HG03045 (cell line): ENCODE measurements around the gene SPNS2.
"Not testable (repeated sequence)": the region's sequence is repeated elsewhere in the genome, so short reads cannot be mapped to it uniquely, and the experiment has no call there.

Source experiments
- ATAC-seq: cut with Tn5 transposase; IDR thresholded peaks from one replicate; pipeline ENCODE4 v1.9.1; 2021; ENCODE audit warnings: mild to moderate bottlenecking, moderate library complexity; ENCODE audit not compliant: unreplicated experiment

SPNS2 gene

DNA sequence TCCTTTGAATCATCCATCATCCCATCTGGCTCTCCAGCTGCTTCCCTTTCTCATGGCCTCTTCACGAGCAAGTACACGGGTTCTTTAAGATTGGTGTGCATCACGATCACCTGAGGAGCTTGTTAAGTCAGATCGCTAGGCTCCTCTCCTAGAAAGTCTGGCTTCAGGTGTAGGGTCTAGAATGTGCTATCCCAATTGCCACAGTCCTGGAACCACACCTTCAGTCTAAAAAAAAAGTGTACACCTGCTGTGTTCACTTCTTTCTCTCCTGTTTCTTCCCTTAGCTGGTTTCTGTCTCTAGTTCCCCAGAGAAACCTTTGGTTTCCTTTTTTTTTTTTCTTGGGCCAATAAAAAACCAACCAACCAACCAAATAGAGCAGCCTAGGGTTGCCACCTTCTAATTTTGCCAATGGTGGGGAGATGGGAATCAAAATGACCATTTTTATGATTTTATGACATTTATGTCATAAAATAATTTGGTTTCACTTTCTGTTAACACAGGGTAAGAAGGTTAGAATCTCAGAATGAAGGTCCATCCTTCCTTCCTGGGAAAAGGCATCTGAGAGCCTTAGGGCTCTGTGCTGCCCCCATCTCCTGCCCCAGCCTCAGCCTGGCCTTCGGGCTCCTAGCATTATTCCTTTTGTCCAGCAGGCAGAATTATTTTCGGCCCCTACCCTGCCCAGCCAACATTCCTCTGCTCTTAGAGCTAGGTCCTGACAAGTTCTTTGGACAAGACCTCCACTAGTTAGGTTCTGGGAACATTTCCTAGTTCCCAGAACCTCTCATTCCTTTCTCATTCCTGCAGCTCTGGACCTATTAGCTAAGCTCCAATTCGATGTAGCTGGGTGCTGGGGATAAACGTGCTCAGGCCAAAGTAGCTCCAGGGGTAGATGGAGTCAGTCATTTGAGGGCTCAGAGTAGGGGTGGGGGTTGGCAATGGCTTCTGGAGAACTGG is 63.6 kb downstream of the SPNS2 start:
- no peak for ATAC-seq

DNA sequence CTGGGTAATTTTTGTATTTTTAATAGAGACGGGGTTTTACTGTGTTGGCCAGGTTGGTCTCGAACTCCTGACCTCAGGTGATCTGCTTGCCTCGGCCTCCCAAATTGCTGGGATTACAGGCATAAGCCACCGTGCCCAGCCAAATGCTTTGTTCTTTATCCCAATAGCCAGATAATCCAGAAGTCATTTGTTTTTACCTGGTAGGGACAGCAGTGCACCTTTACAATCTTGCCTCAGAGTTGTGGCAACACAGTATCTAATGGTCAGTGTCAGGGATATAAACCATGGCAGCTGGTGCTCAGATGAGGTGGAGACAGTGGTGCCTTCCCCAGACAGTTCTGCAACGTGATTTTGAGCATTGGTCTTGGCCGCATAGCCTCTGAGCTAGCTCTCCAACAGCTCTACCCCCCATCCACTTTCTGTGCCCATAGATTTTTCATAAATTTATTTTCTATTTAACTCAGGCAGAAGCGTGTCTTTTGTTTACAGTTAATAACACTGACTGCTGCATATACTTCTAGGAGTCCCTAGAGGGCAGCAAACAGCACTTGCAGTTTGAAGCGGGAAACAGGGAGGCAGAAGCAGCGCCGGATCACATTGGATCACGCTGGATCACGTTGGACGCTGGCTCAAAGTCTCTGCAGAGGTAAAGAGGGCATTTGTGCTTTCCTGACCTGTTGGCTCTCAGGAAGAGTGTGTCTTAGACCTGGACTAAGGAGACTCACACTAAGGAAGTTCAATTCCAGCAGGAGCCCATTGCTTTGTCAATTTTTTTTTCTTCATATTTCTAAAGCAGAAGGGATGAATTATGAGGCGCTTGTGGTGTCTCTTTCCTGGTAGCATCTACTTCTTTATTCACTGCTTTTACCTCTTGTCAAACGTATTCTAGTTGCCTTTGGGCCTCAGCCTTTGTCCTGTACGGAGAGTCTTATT is 66.8 kb downstream of the SPNS2 start:
- no peak for ATAC-seq

DNA sequence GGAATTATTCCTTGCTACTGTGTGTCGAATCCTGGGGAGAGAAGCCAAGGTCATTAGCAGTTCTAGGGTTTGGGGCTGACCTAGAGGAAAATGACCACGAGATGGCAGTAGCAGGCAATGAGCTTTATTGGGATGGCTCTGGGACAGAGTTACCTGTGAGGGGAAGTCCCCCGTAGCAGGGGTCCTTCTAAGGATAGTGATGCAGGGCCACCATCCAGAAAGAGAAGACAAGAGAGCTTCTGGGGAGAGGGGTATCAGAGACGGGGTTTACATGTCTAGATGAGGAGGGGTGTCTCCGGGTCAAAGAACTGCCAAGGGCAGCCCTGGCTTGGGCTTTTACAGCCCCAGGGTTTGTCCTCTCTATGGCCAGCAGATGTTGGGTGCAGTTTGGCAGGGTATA is 68.1 kb downstream of the SPNS2 start:
- ATAC-seq: no peak

DNA sequence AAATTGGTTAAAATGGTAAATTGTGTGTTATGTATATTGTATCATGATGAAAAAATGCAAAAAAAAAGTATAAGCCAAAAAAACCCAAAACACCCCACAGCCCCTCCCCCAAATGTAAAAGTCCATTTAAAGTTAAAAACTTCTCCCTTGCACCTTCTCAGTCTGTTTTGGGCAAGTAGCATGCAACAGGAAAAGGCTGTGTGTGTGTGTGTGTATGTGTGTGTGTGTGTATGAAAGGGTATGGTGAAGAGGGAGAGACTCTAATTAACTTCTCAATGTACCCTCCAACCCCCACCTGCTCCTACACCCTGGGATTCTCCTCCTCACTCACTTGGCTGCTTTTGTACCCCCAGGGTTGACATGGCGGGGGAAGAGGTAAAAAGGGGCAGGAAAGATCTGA is 70.9 kb downstream of the SPNS2 start:
- no peak for ATAC-seq

DNA sequence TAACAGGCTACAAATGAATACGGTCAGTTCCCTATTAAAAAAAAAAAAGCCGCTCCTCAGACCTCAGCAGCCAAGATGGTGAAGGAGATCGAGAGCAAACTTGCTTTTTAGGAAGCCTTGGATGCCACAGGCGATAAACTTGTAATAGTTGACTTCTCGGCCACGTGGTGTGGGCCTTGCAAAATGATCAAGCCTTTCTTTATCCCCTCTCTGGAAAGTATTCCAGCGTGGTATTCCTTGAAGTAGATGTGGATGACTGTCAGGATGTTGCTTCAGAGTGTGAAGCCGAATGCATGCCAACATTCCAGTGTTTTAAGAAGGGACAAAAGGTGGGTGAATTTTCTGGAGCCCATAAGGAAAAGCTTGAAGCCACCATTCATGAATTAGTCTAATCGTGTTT is 73.5 kb downstream of the SPNS2 start:
- ATAC-seq: no peak

DNA sequence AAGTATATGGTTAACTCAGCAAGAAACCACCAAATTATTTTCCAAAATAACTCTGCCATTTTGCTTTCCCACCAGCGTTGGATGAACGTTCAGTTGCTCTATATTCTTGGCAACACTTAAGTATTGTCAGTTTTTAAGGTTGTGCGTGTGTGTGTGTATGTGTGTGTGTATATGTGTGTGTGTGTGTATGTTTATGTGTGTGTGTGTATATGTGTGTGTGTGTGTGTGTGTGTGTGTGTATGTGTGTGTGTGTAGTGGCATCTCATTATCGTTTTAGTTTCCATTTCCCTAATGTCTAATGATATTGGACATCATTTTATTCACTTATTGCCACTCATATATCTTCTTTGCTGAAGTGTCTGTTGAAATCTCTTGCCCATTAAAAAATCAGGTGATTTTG is 74.4 kb downstream of the SPNS2 start:
- ATAC-seq: no peak

DNA sequence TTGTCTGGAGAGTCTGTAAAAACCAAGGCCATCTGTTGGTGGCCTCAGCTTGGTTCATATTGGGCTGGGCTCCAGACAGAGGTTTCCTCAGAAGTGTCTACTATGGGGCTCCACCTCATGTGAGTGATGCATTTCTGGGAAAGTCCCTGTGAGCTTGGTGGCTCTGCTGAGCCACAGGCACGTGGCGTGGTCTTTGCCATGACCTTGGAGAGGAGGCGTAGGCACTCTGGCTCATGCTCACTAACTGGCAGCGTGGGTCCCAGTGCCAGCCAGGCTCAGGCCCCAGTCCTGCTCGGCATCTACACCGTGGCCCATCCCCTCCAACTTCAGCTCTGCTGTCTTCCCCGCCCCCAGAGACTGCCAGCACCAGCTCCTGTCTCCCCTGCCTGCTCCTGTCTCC is 75.0 kb downstream of the SPNS2 start:
- no peak for ATAC-seq

DNA sequence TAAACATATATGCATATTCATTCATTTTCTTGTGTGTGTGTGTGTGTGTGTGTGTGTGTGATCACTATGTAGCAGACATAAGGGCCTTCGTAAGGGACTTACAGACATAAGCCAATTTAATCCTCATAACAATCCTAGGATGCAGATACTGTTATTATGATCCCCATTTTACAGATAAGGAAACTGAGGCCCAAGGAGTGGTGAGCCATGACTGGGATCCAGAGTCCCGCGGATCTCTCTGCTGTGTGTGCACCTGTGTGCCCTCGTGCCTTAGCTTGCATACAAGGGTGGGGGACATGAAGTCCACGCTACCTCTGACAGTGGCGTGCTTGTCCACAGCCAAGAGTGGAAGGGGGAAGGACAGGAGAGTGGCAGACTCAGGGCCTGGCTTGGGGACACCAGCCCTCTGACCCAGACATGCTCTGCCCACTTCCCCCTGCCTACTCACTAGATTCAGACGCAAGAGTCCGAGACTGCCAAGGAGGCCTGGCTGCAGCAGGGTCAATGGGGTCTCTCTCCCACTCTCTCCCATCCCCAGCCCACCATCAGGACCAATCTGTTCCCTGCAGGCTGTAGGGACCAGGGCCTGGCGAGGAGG is 75.9 kb downstream of the SPNS2 start:
- no peak for ATAC-seq

DNA sequence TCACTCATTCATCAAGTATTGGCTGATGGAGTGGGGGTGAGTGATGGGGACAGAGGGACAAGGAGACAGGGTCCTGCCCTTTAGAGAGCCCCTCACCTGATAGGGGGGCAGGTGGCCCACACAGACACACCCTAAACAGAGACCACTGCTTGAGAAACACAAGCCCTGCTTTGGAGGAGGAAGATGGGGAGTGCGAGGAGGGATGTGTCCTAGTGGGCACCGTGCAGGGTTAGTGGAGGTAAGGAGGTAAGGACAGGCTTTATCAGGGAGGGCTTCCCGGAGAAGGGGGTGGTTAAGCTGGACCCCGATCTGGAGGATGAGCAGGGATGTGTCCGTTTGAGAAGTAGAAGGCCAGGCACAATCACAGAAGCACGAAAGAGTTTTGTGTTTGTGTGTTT is 77.5 kb downstream of the SPNS2 start:
- no peak for ATAC-seq

DNA sequence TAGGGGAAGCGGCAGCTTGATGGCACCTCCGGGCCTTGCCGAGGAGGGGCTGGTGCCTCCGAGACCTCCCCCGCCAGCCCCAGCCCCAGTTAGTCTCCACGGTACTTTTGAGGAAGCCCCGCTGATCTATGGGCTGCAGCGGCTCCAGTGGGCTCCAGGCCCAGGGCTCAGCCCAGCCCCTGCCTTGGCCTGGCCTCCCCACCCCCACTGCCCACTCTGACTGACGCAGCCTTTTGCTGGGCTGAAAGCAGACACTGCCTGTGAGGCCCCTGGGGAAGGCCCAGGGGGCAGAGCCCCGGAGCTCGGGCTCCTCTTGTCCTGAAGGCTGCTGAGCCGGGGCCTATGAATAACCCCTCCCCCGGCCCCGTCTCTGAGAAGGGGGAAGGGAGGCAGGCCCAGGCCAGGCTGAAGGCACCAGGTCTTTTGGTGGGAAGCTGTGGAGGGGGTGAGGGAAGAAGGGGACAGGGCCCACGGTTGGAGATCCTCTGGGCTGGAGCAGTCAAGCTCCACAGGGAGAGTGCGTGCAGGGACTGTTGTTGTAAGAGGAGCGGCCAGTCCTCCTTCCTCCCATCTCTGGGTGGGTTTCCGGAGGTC is 78.1 kb downstream of the SPNS2 start:
- no peak for ATAC-seq

DNA sequence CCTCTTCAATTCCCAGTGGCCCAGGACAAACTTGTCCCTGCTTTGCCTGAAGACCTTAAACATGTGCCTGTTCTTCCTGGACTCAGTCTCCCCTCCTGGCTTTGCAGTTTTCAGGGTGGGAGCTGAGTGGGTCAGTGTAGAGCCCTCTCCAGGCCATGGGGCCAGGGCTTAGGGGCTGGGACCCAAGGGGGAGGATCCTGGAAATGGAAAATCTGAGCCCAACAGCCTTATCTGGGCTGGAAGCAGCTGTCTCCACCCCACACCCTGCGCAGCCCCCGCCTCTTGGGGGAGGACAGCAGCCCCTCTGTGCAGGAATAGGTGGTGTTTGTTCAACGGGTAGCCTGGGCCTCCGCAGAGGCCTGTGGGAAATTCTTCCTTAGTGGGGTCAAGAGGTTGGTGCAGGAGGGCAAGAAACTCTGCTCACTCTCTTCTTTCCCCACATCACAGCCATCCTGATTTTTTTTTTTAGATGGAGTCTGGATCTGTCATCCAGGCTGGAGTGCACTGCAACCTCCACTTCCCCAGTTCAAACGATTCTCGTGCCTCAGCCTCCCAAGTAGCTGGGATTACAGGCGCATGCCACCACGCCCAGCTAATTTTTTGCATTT is 78.8 kb downstream of the SPNS2 start:
- ATAC-seq: no peak

DNA sequence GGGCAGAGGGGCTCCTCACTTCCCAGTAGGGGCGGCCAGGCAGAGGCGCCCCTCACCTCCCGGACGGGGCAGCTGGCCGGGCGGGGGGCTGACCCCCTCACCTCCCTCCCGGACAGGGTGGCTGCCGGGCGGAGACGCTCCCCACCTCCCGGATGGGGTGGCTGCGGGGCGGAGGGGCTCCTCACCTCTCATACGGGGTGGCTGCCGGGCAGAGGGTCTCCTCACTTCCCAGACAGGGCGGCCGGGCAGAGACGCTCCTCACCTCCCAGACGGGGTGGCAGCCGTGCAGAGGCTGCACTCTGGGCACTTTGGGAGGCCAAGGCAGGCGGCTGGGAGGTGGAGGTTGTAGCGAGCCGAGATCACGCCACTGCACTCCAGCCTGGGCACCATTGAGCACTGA is 79.7 kb downstream of the SPNS2 start:
- not testable (repeated sequence) for ATAC-seq

DNA sequence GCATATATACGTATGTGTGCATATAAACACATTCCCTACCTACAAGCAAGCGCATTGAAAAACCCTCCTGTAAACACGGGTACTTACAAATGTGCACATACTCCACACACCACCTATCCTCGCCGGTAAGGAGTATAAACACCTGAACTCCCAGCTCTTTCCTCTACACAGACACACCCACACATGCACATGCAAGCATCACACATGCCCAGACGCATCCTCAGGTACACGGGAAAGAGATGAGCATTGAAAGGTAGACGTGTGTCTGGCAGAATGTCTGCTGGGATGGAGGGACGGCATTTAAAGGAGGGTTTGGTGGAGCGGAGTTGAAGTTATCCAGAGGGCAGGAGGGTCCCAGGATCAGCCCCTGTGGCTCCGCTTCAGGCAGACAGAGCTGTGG is 81.0 kb downstream of the SPNS2 start:
- ATAC-seq: no peak

DNA sequence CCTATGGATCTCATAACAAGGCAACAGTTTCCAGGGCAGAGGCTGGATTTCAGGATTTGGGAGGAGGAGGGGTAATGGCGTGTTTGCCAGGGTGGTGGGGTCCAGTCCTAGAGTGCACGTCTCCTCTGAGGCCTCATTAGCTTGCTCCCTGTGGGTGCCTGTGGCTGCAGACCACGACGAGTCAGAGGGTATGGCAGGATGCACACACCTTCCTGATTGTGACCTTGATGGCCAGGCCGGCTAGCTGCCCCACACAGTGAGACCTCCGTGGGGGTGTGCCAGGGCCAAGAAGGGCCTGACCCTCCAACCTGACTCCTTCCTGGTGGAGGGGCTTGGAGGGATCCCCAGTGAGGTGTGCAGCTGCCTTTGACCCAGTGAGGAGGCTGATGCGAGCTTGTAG is 81.6 kb downstream of the SPNS2 start:
- no peak for ATAC-seq

DNA sequence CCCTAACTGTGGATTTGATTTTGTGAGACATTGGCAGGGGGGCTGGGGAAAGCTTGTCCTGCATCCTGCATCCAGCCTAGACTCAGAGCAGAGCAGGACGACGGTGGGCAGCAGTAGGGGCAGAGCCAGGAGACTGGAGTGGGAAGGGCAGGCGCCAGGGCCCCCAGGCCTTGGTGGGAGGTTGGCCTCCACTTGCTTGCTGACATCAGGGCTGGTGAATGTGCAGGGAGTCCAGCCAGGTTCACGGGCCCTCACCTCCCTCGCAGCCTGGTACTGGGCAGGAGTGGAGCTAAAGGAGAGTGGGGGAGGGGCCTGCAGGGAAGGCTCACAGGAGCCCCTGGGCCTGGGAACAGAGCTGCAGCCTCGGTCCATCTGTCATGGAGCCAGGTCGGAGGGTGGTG is 83.4 kb downstream of the SPNS2 start:
- no peak for ATAC-seq

DNA sequence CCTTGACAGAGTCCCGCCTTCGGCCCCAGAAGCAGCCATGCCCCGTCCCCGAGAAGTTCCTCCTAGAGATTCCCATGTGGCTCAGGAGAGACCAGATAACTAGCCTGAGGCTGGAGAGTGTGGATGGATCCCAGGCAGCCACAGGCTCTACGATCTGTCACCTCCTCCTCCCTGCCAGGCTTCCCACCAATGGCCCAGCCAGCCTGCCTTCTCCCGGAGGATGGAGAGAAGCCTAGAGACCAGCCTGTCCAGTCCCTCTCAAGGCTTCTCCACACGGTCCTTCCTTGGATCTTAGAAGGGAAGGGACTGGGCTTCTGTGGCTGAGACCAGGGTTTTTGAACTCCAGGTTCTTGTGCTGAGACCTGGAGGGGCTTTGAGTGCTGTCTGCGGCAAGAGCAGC is 84.0 kb downstream of the SPNS2 start:
- ATAC-seq: no peak

DNA sequence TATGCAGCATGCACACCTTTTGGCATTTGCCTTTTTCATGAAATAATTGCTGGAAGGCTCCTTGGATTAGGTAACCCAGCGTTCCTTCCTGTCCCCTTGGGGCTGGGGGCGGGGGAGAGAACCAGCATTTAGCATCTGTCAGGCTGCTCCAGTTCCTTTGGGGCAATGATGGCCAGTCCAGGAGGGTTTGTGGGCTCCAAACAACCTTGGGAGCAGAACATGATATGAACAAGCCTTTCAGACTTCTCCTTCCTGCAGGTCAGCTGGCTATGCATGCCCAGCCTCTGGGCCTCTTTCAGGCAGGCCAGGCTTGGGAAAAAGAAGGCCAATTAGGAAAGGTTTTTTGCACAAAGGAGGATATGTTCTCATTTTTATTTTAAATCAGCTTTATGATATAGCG is 84.5 kb downstream of the SPNS2 start:
- no peak for ATAC-seq

DNA sequence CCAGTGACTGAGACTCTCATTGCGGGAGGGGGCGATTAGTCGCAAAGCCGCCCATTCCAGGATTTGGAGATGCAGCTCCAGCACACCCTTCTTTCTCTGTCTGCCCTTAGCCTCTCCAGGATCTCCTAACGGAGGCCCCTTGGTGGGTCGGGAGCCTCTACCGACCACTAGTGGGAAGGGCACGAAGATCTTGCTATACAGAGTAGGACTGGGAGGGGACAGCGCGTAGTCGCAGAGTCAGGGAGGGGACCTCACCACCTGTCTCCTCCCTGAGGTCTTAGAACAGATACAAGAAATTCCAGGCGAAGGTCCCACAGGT is 85.1 kb downstream of the SPNS2 start:
- no peak for ATAC-seq

DNA sequence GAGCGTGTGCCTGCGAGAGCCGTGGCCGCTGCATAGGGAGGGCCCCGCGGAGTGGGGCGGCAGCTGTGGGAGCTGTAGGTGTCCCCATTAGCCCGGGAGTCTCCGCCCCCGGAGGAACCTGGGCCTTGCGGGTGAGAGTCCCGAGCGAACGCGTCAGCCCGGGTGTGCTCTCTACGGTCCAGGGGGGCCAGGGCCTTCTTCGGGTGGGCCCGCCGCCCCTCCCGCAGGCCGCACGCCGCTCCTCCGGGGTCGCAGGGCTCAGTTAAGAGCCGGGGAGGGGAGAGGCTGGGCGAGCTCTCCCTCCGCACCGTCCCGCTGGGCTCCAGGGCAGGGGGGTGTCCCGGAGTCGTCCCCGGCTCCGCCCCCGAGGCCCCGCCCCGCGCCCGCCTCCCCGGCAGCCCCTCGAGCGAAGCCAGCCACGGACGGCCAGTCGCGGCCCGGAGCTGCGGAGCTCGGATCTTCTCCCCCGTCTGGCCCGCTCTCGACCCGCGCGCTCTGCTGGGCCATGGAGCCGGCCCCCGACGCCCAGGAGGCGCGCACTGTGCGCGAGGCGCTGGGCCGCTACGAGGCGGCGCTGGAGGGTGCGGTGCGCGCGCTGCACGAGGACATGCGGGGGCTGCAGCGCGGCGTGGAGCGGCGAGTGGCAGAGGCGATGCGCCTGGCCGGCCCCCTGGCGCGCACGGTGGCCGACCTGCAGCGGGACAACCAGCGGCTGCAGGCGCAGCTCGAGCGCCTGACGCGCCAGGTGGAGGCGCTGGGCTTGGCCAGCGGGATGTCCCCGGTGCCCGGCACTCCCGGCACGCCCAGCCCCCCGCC is 85.6 kb downstream of the SPNS2 start, which contains the start of gene SMTNL2:
TSS of gene SMTNL2 (plus strand) at position 429 of the 816 bp plus-strand sequence. CDS start at position 506, 77 bp downstream.
- no peak for ATAC-seq
